22Rv1 (cell line): ENCODE results near the gene C10orf105.

Source experiments
- CTCF ChIP-seq: fragments of 450-650 bp; IDR thresholded peaks from 2 replicates; pipeline ENCODE4 v1.5.1; 2017; ENCODE audit warnings: mild to moderate bottlenecking
- ZFX ChIP-seq: fragments of 450-650 bp; IDR thresholded peaks from 2 replicates; pipeline ENCODE4 v1.6.1; 2017; ENCODE audit warnings: antibody characterized with exemption, borderline replicate concordance

- TF ChIP-seq CTCF, result no peak
- TF ChIP-seq ZFX, result no peak
Observed at GRCh38 chr10:71679425-71679824, 40.2 kb downstream of the C10orf105 start.
